H1 (cell line): Measurements from ENCODE around the gene POLE. TPM values are rescaled to one million over a fixed set of nuclear protein-coding genes. Genes with fewer than 3 reads are reported as not detected.

Experiments used
- CTCF ChIA-PET: fragments of 300-600 bp; sonication (Branson Sonifier 250); formaldehyde crosslinking; loops from one replicate; lab custom pipeline; 2021; ENCODE audit not compliant: partially characterized antibody; lab: Charles Lee
- POLR2A ChIA-PET: fragments of 300-600 bp; sonication (Branson Sonifier 250); formaldehyde crosslinking; loops from one replicate; lab custom pipeline; 2021; ENCODE audit warnings: inconsistent platforms; ENCODE audit not compliant: partially characterized antibody; lab: Charles Lee
- DNase-seq, 2 experiments: peaks; one replicate each; pipeline versions ENCODE4 v3.0.0 to v3.0.0-alpha.2; 2010 to 2022; ENCODE audit warnings: low spot score in 2 of 2, low read depth in 1 of 2, mixed read lengths in 1 of 2
- FAIRE-seq: peaks from 2 replicates; lab custom pipeline; 2011; peaks lifted over from hg19 to GRCh38; lab: Jason Lieb, UNC
- H2AFZ ChIP-seq: 2 replicates; pipeline ENCODE4 v1.8.1; 2012; ENCODE audit warnings: low read length, inconsistent platforms
- H2AK5ac ChIP-seq: 2 replicates; pipeline ENCODE4 v1.6.1; 2013; ENCODE audit warnings: low read depth, low read length
- H2BK120ac ChIP-seq: replicated peaks from 2 replicates; pipeline ENCODE3; 2013; ENCODE audit warnings: low read depth, low read length, inconsistent platforms
- H2BK12ac ChIP-seq: 2 replicates; pipeline ENCODE4 v1.6.1; 2013; ENCODE audit warnings: low read depth, low read length
- H2BK15ac ChIP-seq: 2 replicates; pipeline ENCODE4 v1.6.1; 2013; ENCODE audit warnings: low read length
- H2BK20ac ChIP-seq: 2 replicates; pipeline ENCODE4 v1.6.1; 2013; ENCODE audit warnings: low read length
- H2BK5ac ChIP-seq: 2 replicates; pipeline ENCODE4 v1.6.1; 2013; ENCODE audit warnings: low read depth, low read length
- H3K14ac ChIP-seq: 2 replicates; pipeline ENCODE4 v1.6.1; 2013; ENCODE audit warnings: inconsistent platforms; ENCODE audit not compliant: insufficient read length
- H3K18ac ChIP-seq: 2 replicates; pipeline ENCODE4 v1.6.1; 2013; ENCODE audit warnings: low read length; ENCODE audit errors: extremely low read depth
- H3K23ac ChIP-seq: 2 replicates; pipeline ENCODE4 v1.6.1; 2013; ENCODE audit warnings: inconsistent platforms; ENCODE audit not compliant: insufficient read length
- H3K23me2 ChIP-seq: 2 replicates; pipeline ENCODE4 v1.6.1; 2013; ENCODE audit warnings: low read depth, low read length
- H3K27ac ChIP-seq: 2 replicates; pipeline ENCODE4 v1.6.1; 2011; ENCODE audit warnings: low read depth, low read length, inconsistent platforms
- H3K27me3 ChIP-seq, 4 experiments: replicated peaks in 1 of 4; 1 replicate in 1 of 4; 2 replicates in 3 of 4; pipeline versions ENCODE4 v1.6.1 to v1.8.1; 2011 to 2013; ENCODE audit warnings: low read length in 3 of 4, mild to moderate bottlenecking in 3 of 4, inconsistent platforms in 2 of 4, mixed read lengths in 2 of 4, moderate library complexity in 1 of 4; ENCODE audit not compliant: control insufficient read depth in 3 of 4, insufficient read depth in 3 of 4; ENCODE audit errors: extremely low read depth in 1 of 4
- H3K36me3 ChIP-seq, 4 experiments: 2 replicates each; pipeline versions ENCODE4 v1.6.1 to v1.8.1; 2011 to 2013; ENCODE audit warnings: mild to moderate bottlenecking in 4 of 4, low read length in 3 of 4, moderate library complexity in 2 of 4, control low read depth in 1 of 4, inconsistent platforms in 1 of 4; ENCODE audit not compliant: insufficient read depth in 4 of 4, control insufficient read depth in 2 of 4
- H3K4ac ChIP-seq: replicated peaks from 2 replicates; pipeline ENCODE3; 2013; ENCODE audit warnings: low read length, low read depth, mixed read lengths, inconsistent platforms; ENCODE audit not compliant: insufficient read length
- H3K4me1 ChIP-seq, 4 experiments: replicated peaks in 1 of 4; 1 replicate in 1 of 4; 2 replicates in 3 of 4; pipeline versions ENCODE4 v1.6.1 to v1.8.1; 2011 to 2013; ENCODE audit warnings: low read length in 3 of 4, inconsistent platforms in 2 of 4, mixed read lengths in 1 of 4; ENCODE audit not compliant: insufficient read depth in 4 of 4, control insufficient read depth in 3 of 4
- H3K4me2 ChIP-seq, 2 experiments: 2 replicates each; pipeline versions ENCODE4 v1.6.1 to v1.8.1; 2011 to 2013; ENCODE audit warnings: low read depth in 2 of 2, low read length in 2 of 2, control low read depth in 1 of 2, inconsistent platforms in 1 of 2, mild to moderate bottlenecking in 1 of 2; ENCODE audit not compliant: insufficient read depth in 1 of 2
- H3K4me3 ChIP-seq, 4 experiments: fragments of 200-600, 300-600 bp in 1 of 4; sonication (generic), shearing (Covaris generic), sonication (Bioruptor Twin) in 1 of 4; 2 replicates each; pipeline versions ENCODE4 v1.5.1 to v1.8.1; 2011 to 2016; ENCODE audit warnings: low read length in 4 of 4, low read depth in 3 of 4, control low read depth in 2 of 4, inconsistent platforms in 2 of 4, mild to moderate bottlenecking in 2 of 4, mixed read lengths in 1 of 4, moderate library complexity in 1 of 4; ENCODE audit not compliant: insufficient read depth in 2 of 4; ENCODE audit errors: extremely low read depth in 1 of 4
- H3K56ac ChIP-seq: replicated peaks from 2 replicates; pipeline ENCODE3; 2013; ENCODE audit warnings: low read depth, mild to moderate bottlenecking, mixed read lengths, low read length, inconsistent platforms; ENCODE audit not compliant: insufficient read length
- H3K79me1 ChIP-seq: 2 replicates; pipeline ENCODE4 v1.6.1; 2013; ENCODE audit warnings: low read depth, low read length, control low read depth
- H3K79me2 ChIP-seq, 2 experiments: 2 replicates each; pipeline versions ENCODE4 v1.6.1 to v1.8.1; 2012 to 2013; ENCODE audit warnings: low read length in 2 of 2, mild to moderate bottlenecking in 2 of 2, inconsistent platforms in 1 of 2; ENCODE audit not compliant: insufficient read depth in 2 of 2, control insufficient read depth in 1 of 2
- H3K9ac ChIP-seq, 4 experiments: replicated peaks in 1 of 4; 1 replicate in 1 of 4; 2 replicates in 3 of 4; pipeline versions ENCODE4 v1.6.1 to v1.8.1; 2011 to 2013; ENCODE audit warnings: low read depth in 3 of 4, low read length in 3 of 4, control low read depth in 2 of 4, mild to moderate bottlenecking in 2 of 4, moderate library complexity in 2 of 4, inconsistent platforms in 1 of 4; ENCODE audit errors: extremely low read depth in 1 of 4
- H3K9me3 ChIP-seq, 2 experiments: 2 replicates each; pipeline versions ENCODE4 v1.6.1 to v1.8.1; 2012 to 2013; ENCODE audit warnings: mild to moderate bottlenecking in 2 of 2, moderate library complexity in 2 of 2, control low read depth in 1 of 2, inconsistent platforms in 1 of 2, low read depth in 1 of 2, low read length in 1 of 2, mixed read lengths in 1 of 2; ENCODE audit not compliant: insufficient read depth in 2 of 2
- H4K20me1 ChIP-seq, 2 experiments: replicated peaks in 1 of 2; 2 replicates each; pipeline versions ENCODE3 to v1.8.1; 2011 to 2013; ENCODE audit warnings: inconsistent platforms in 2 of 2, low read length in 2 of 2, mild to moderate bottlenecking in 1 of 2; ENCODE audit not compliant: insufficient read depth in 2 of 2, control insufficient read depth in 1 of 2
- H4K5ac ChIP-seq: 2 replicates; pipeline ENCODE4 v1.6.1; 2013; ENCODE audit warnings: low read length, low read depth, mixed read lengths, inconsistent platforms; ENCODE audit not compliant: insufficient read length
- H4K8ac ChIP-seq: 2 replicates; pipeline ENCODE4 v1.8.0; 2013; ENCODE audit warnings: mild to moderate bottlenecking, moderate library complexity, low read length, inconsistent platforms; ENCODE audit not compliant: insufficient read depth; ENCODE audit errors: extremely low read depth
- H4K91ac ChIP-seq: replicated peaks from 2 replicates; pipeline ENCODE3; 2013; ENCODE audit warnings: low read length, mixed read lengths, inconsistent platforms; ENCODE audit not compliant: insufficient read length
- CHD1 ChIP-seq: IDR thresholded peaks from 2 replicates; pipeline ENCODE4 v1.6.1; 2012; ENCODE audit warnings: low read depth, low read length, improper control_type of control experiment
- CREB1 ChIP-seq: IDR thresholded peaks from 2 replicates; pipeline ENCODE4 v1.6.1; 2012; ENCODE audit warnings: inconsistent platforms
- EGR1 ChIP-seq: IDR thresholded peaks from 2 replicates; pipeline ENCODE4 v1.6.1; 2011; ENCODE audit warnings: low read depth, low read length, borderline replicate concordance
- JUND ChIP-seq: IDR thresholded peaks from 2 replicates; pipeline ENCODE4 v1.6.1; 2011; ENCODE audit warnings: mild to moderate bottlenecking, improper control_type of control experiment, low read length
- SP1 ChIP-seq: IDR thresholded peaks from 2 replicates; pipeline ENCODE4 v1.6.1; 2011; ENCODE audit warnings: low read depth, low read length
- TAF7 ChIP-seq: optimal IDR thresholded peaks from 2 replicates; pipeline ENCODE3; 2011; ENCODE audit warnings: low read depth, mild to moderate bottlenecking, inconsistent platforms, low read length, moderate library complexity, borderline replicate concordance
- TCF12 ChIP-seq: IDR thresholded peaks from 2 replicates; pipeline ENCODE4 v1.6.1; 2011; ENCODE audit warnings: low read depth, mild to moderate bottlenecking, low read length
- WGBS, 2 experiments: shearing (Covaris generic) in 1 of 2; methylation state at CpG; one replicate each; pipeline versions ENCODE4 v1.1.6 to v1.1.7; 2013 to 2015; ENCODE audit warnings: low lambda C conversion rate in 2 of 2, mixed read lengths in 2 of 2, inconsistent platforms in 1 of 2, low coverage in 1 of 2, missing lambda C conversion rate in 1 of 2; ENCODE audit not compliant: insufficient replicate concordance in 2 of 2, insufficient coverage in 1 of 2, insufficient read length in 1 of 2; ENCODE audit errors: extremely low coverage in 1 of 2, missing lambda C conversion rate in 1 of 2; 5-methylcytosine and 5-hydroxymethylcytosine counted together
- polyA plus RNA-seq, 7 experiments: library from polyadenylated mRNA; depleted of rRNA in 3 of 7; stranded (reverse) in 5 of 7; unstranded in 2 of 7; fragments of >200 nt in 5 of 7; fragments of 200-250 nt in 2 of 7; gene quantifications; 1 replicate in 5 of 7; 2 replicates in 1 of 7; 4 replicates in 1 of 7; pipeline versions ENCODE4 v1.2.1 to v1.2.3, GENCODE V29; 2011 to 2013; ENCODE audit warnings: missing spikeins in 2 of 7, mixed read lengths in 2 of 7
- total RNA-seq: library from RNA; stranded (reverse); fragmentation: NEBNext Ultra II Directional; extraction: Animal tissue kit (Norgen Biotek cat#: 25700); gene quantifications from 2 replicates; pipeline ENCODE4 v1.2.1, GENCODE V29; 2021
- TF ChIP-seq, protein P1 (sequence below): IDR thresholded peaks from 2 replicates; pipeline ENCODE4 v1.6.1; 2012; ENCODE audit warnings: low read length, inconsistent platforms

Gene POLE
- total and polyA plus RNA-seq, 2 of the 8 experiments (the other 6 are each of a cell fraction or from before 2014, with no cell fraction given), result 59.7 to 115 TPM

DNA sequence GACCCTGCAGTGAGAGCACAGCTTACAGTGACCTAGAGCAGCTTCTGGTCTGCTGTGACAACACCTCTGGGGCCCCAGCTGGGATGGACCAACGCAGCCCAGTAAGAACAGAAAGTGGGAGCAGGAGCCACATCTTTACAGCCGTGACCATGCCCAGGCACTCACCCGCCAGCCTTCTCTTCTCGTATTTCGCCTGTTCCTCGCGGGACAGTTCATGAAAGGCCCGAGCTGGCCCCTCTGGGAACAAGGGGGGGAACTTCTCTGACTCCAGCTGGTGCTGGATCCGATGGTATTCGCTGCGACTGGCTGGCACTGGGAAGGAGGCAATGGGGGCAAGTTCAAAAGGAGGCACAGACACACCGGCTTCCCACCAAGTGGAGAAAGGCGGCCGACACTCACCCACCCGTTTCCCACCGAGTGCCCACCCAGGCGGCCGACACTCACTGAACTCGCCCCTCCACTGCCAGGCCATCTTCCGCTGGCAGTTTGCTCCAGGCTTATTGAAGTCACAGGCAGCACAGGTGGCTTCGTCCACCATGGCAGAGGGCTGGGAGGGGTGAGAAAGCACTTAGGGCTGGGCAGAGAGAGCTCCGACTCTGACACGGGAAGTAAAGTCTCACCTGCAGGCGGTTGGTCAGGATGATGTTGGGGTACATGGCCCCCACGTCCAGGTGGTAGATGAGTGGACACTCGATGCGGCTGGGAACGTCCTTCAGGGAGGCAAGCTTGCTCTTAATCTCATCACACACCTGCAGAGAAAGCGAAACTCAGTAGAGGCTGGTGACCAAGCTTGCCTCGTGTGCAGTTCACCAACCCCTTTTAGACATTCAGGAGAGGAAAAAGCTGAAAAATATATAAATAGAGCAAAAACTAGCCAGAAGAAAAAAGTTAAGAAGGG is 18.7 kb downstream of the POLE start:
- no peak overlapping the region for H3K27ac ChIP-seq
- no peak overlapping the region for H2AFZ ChIP-seq
- no peak overlapping the region for H4K91ac ChIP-seq
- H3K27me3 ChIP-seq, result no peaks in the 10 kb centered on the region
- H2BK15ac ChIP-seq, result no peak overlapping the region
- H3K9me3 ChIP-seq, result no peaks in the 10 kb centered on the region
- H3K4ac ChIP-seq, result no peak overlapping the region
- FAIRE-seq, result no peak
- no peak overlapping the region for H3K56ac ChIP-seq
- H3K36me3 ChIP-seq, result peaks cover 53 to 89% (median 76%) of the 10 kb centered on the region in 4 experiments
- H3K4me2 ChIP-seq, result no peak overlapping the region
- H3K23ac ChIP-seq, result no peak overlapping the region
- no peaks in the 10 kb centered on the region for H3K4me1 ChIP-seq
- no peak overlapping the region for H3K4me3 ChIP-seq
- whole genome bisulfite sequencing, 2 experiments, result 88% methylated on average over 20 of the region's 30 CpGs; no CpG with 5 or more reads in 1 of the 2 experiments
- DNase-seq, result no peak
- H4K5ac ChIP-seq, result no peak overlapping the region
- H4K20me1 ChIP-seq, result peaks cover 6 to 24% of the 10 kb centered on the region in 2 experiments
- no peak overlapping the region for H3K14ac ChIP-seq
- ChIA-PET CTCF (interaction anchor here (0.7 to 0.9 kb wide), 2 partner anchors 97 to 111 kb away, joined by 3 to 5 read pairs; no protein-coding TSS in a partner anchor), POLR2A (no interaction called here)
- no peaks in the 10 kb centered on the region; the same call in 1 of the 2 replicates for H3K79me1 ChIP-seq
- H3K23me2 ChIP-seq, result no peaks in the 10 kb centered on the region
- no peak overlapping the region for H2BK12ac ChIP-seq
- no peak overlapping the region for H2AK5ac ChIP-seq
- no peak overlapping the region for H2BK5ac ChIP-seq
- H2BK20ac ChIP-seq, result no peak overlapping the region
- no peak overlapping the region for H4K8ac ChIP-seq
- no peak overlapping the region for H3K18ac ChIP-seq
- H2BK120ac ChIP-seq, result no peak overlapping the region
- no peak overlapping the region for H3K9ac ChIP-seq
- no peaks in the 10 kb centered on the region for H3K79me2 ChIP-seq
- TF ChIP-seq, protein P1, sequence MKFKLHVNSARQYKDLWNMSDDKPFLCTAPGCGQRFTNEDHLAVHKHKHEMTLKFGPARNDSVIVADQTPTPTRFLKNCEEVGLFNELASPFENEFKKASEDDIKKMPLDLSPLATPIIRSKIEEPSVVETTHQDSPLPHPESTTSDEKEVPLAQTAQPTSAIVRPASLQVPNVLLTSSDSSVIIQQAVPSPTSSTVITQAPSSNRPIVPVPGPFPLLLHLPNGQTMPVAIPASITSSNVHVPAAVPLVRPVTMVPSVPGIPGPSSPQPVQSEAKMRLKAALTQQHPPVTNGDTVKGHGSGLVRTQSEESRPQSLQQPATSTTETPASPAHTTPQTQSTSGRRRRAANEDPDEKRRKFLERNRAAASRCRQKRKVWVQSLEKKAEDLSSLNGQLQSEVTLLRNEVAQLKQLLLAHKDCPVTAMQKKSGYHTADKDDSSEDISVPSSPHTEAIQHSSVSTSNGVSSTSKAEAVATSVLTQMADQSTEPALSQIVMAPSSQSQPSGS, result no peak
- TF ChIP-seq TCF12, result no peak
- TF ChIP-seq EGR1, result no peak
- no peak for TF ChIP-seq CREB1
- no peak for TF ChIP-seq SP1
- TF ChIP-seq TAF7, result no peak
- no peak for TF ChIP-seq CHD1
- TF ChIP-seq JUND, result no peak
